D721Med (cell line): ENCODE results near the gene ITCH.

Experiments used
- DNase-seq: peaks from one replicate; pipeline ENCODE4 v3.0.0; 2011; ENCODE audit warnings: low spot score; ENCODE audit not compliant: insufficient read length
- FAIRE-seq: peaks from 2 replicates; lab custom pipeline; 2011; peaks lifted over from hg19 to GRCh38; lab: Jason Lieb, UNC
- TF ChIP-seq, protein P1 (sequence below): IDR thresholded peaks from 2 replicates; pipeline ENCODE4 v1.5.1; 2012; ENCODE audit warnings: mild to moderate bottlenecking, control low read depth; ENCODE audit not compliant: insufficient read depth; ENCODE audit errors: missing control alignments

The ITCH gene

GRCh38 chr20:34363062-34363464 lies at the start of gene ITCH:
Gene ITCH, plus strand, starts transcription at chr20:34363273. Its CDS starts 30,539 bp downstream, at chr20:34393812.
- DNase-seq (peak; percentile 94), FAIRE-seq (no peak)
- TF ChIP-seq, protein P1, sequence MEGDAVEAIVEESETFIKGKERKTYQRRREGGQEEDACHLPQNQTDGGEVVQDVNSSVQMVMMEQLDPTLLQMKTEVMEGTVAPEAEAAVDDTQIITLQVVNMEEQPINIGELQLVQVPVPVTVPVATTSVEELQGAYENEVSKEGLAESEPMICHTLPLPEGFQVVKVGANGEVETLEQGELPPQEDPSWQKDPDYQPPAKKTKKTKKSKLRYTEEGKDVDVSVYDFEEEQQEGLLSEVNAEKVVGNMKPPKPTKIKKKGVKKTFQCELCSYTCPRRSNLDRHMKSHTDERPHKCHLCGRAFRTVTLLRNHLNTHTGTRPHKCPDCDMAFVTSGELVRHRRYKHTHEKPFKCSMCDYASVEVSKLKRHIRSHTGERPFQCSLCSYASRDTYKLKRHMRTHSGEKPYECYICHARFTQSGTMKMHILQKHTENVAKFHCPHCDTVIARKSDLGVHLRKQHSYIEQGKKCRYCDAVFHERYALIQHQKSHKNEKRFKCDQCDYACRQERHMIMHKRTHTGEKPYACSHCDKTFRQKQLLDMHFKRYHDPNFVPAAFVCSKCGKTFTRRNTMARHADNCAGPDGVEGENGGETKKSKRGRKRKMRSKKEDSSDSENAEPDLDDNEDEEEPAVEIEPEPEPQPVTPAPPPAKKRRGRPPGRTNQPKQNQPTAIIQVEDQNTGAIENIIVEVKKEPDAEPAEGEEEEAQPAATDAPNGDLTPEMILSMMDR: no peak

DNA sequence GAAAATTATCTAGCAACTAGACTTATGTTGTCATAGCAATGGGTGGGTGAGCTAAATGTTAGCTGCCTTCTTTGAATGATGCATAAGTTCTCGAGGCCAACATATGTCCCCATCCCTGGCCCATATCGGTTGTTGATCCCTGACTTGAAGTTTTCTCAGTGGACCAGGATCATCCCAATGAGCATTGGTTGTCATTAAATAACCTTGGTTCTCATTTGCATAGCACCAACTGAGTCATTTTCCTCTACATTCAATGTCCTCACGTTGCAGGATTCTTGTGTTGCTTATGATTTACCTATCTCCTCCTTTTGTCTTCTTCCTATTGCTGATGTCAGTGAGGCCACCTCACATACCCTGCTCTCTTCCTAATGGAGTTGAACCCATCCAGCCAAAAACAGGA lies 47.8 kb upstream of the ITCH start:
- TF ChIP-seq, protein P1: no peak
- DNase-seq (no peak), FAIRE-seq (no peak)

GRCh38 chr20:34316196-34316814 lies 46.8 kb upstream of the ITCH start:
- TF ChIP-seq, protein P1: no peak
- FAIRE-seq (no peak), DNase-seq (no peak)

GRCh38 chr20:34318609-34319443 lies 44.2 kb upstream of the ITCH start:
- DNase-seq: no peak

DNA sequence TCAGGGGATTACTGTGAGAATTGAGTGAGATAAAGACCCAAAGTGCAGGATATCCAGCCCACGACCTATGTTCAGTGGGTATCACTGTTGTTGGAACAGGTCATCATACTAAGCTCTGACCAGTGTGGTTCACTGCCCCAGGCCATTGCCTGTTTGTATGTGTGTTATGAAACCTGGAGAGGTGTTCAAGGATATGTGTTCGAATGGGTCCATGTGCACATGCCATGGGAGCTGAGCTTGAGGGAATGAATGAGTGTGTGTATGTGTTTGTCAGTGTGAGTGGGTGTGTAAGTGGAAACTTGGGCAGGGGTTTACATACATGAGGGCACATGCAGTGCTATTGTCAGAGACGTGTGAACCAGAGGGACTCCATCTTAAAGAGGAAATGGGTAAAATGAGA lies 42.2 kb upstream of the ITCH start:
- DNase-seq (no peak), FAIRE-seq (no peak)
- TF ChIP-seq, protein P1: no peak

More at GRCh38 chr20:34318609-34319443, 44.2 kb upstream of the ITCH start:
- TF ChIP-seq, protein P1: no peak
- FAIRE-seq: no peak

DNA sequence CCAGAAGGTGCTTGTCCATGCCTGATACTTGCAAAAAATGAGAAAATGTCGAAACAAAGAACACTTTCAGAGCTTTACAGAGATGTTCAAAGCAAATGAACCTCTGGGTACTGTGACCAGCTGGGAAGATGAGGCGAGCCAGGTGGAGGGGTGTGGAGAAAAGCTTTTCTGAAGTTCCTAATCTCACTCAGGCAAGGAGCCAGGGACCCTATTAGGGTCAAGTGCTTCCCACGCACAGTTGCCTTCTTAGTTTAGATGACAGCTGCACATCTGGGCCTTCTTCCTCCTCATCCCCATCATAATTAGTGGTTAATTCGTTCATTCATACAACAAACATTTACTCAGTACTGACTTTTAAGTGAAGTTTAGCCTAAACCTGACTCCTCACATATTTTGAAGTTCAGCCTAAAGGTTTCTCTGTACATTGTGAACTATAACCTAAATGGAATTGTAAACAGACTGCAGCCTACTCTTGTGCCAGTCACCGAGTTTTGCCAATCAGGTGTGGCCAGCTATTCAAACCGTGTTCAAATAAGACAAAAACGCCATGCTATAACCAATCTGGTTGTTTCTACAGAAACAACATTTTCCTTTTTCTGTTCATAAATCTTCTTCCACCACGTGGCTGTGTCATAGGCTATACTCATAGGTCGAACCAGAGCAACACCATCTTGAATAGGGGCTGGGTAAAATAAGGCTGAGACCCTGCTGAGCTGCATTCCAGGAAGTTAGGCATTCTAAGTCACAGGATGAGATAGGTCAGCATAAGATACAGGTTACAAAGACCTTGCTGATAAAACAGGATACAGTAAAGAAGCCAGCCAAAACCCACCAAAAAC lies 40.6 kb upstream of the ITCH start:
- no peak for FAIRE-seq
- TF ChIP-seq, protein P1: no peak
- no peak for DNase-seq
